Measurements from ENCODE around the gene DCK.

DCK gene

DNA sequence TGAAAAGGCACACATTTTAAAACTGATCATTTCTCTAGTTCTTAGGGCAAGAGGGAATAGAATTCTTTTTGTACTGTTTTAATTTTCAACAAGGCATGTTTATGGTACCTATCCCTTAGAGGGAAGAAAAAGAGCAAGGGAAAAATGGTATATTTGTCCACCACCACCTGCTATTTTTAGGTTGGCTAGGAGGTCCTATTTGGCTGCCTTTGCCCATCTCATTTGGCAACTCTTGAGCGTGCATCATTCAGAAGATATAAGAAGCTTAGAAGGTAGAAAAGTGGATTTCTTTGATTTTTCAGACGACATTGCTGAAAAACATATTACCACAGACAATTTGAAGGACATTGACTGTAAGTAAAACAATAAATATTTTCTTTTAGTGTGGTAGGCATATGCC is 69.0 kb downstream of the DCK start:
- no peak for DNase-seq (ENCODE audit: low read depth in 3 of 3)

GRCh38 chr4:71063711-71064110 is 70.3 kb downstream of the DCK start:
- DNase-seq (ENCODE audit: low read depth in 3 of 3), result no peak

DNA sequence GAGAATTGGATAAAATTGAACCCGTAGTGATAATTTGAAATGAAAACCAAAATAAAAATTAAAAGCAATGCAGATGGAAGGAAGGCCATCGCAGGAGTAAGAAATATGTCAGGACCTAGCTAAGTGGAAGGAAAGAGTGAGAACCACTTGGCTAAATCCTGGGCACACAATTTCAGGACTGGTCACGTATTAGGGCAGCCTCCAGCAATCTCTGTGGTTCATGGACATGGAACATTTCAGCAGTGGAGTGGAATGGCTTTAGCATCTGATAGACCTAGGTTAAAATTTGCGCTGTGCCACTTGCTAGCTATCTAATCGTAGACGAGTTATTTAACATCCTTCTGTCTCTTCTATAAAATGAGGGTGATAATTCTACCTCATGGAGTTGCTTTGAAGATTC is 71.1 kb downstream of the DCK start:
- DNase-seq (ENCODE audit: low read depth in 3 of 3), result no peak

GRCh38 chr4:71065991-71066510 is 72.6 kb downstream of the DCK start:
- DNase-seq (ENCODE audit: low read depth in 3 of 3), result no peak

GRCh38 chr4:71066737-71067716 is 73.6 kb downstream of the DCK start:
- no peak for DNase-seq (ENCODE audit: low read depth in 3 of 3)

- no peak for DNase-seq (ENCODE audit: low read depth in 3 of 3)
Measured at GRCh38 chr4:71069063-71069462, 75.6 kb downstream of the DCK start.

DNA sequence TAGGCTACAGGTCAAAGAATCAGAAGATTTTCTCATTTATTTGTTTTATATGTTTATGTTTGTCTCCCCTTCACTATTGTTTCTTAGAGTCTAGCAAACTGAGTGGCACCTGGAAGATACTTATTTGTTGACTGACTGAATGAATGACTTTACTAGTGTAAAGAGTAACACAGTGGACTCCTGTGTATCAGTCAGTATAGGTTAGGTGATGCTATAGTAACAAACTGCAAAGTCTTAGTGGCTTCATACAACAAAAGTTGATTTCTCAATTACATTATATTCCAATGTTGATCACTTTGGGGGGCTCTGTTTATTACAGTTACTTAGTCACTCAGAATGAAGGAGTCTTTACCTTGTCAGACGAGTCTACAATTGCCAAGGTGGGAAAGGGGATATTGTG is 76.6 kb downstream of the DCK start:
- no peak for DNase-seq (ENCODE audit: low read depth in 3 of 3)

DNA sequence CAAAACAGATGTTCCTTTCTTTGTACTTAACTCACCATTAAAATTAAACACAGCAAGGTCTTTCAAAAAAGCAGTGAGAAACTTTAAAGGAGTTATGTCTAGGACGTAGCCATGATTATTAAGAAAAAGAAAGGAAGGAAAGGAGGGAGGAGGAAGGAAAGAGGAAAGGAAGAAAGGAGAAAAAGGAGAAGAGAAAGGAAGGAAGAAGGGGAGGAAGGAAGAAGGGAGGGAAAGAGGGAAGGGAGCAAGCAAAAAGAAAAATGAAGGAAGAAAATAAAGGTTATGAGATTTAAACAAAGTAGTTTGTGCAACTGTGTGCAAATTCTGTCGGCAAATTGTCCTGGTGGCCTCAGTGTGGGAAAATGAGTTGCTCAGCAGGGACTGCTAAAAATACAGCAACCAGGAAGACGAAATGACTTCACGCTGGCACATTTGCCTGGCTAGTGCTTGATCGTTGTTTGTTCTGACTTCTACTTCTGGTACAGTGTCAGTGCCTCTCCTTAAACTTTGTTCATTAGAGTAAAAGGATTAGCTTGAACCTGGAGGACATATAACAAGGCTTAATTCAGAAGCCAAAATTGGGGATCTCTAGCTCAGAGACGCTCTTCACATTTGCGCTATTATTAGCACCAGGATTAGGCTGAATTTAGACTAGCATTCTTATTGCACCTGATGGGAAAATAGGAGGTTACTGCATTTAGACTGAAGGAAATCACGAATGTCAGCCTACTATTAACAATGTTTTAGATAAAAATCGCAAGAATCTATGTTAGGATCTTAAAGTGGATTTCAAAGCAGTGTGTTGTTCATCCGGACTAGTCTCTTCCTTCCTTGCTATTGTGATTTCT is 81.2 kb downstream of the DCK start:
- no peak for DNase-seq (ENCODE audit: low read depth in 3 of 3)
